ENCODE measurements around the gene UTP3. TPM values are rescaled to one million over a fixed set of nuclear protein-coding genes. Genes with fewer than 3 reads are reported as not detected.

Gene UTP3
- total and polyA plus RNA-seq, 2 experiments from 2014 or later = 19.2 to 27.1 TPM

DNA sequence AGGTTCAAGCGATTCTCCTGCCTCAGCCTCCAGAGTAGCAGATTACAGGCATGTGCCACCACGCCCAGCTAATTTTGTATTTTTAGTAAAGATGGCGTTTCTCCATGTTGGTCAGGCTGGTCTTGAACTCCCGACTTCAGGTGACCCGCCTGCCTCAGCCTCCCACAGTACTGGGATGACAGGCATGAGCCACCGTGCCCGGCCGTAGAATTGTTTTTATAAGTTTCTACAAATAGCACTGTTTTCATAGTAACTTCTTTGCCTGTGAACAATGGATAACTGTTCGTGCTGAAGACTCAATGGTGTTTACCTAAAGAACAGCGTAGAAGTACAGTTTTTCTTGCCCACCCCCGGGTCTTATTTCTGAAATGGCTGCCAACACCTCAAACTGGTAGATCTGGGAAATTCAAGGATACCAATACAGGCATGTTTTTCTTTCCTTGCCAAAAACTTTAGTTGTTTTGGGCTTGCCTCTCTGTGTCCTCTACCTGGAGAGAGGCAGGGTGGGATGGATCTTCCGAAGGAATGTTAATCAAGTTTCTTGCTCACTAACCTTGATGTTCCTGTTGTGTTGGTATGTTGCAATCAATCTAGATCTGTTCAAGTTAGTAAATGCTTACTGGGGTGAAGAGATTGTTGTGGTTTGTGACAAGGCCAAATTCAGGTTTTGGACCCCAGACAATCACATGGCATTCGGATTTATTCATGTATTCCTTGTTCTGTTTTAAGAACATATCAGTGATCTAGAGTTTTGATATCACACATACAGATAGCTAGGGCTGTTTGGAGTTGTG is 30.7 kb downstream of the UTP3 start:
- peaks cover 9% of the 10 kb centered on the region for H3F3A ChIP-seq (ENCODE audit: insufficient read depth)
- H3K36me3 ChIP-seq (ENCODE audit: low read depth) = no peaks in the 10 kb centered on the region
- H3K4me2 ChIP-seq (ENCODE audit: unreplicated experiment) = no peak overlapping the region
- H3K4me3 ChIP-seq = no peak overlapping the region
- no peaks in the 10 kb centered on the region for H3K9me3 ChIP-seq (ENCODE audit: low read depth)
- DNase-seq = no peak
- H4K20me1 ChIP-seq (ENCODE audit: insufficient read depth) = no peaks in the 10 kb centered on the region
- no peak overlapping the region for H3K9ac ChIP-seq
- no peak for TF ChIP-seq EZH2phosphoT487 (IDR thresholded peaks at IDR 0.05; ENCODE audit: insufficient read depth, low read depth)
- no peak for TF ChIP-seq EZH2 (IDR thresholded peaks at IDR 0.05; ENCODE audit: insufficient read depth, poor library complexity, severe bottlenecking)
- no peaks in the 10 kb centered on the region for H3K9me2 ChIP-seq (ENCODE audit: insufficient read depth)
- peaks cover 13% of the 10 kb centered on the region; the same call in 1 of the 2 replicates for H3K4me1 ChIP-seq (ENCODE audit: insufficient read depth)
- H3K27ac ChIP-seq = no peak overlapping the region
- 97 to 98% methylated on average over 13 of the region's 13 CpGs for WGBS, 2 experiments (ENCODE audit: low coverage in 1 of 2, low lambda C conversion rate in 2 of 2, missing lambda C conversion rate in 2 of 2)
- peaks cover 91% of the 10 kb centered on the region for H3K79me2 ChIP-seq (ENCODE audit: insufficient read depth)
- H2AFZ ChIP-seq = no peak overlapping the region
- no peaks in the 10 kb centered on the region for H3K27me3 ChIP-seq (replicated peaks; ENCODE audit: insufficient read depth)
- in situ Hi-C loops (cut with MboI) = no loop called here

GRCh38 chr4:70721747-70722146 is 33.4 kb downstream of the UTP3 start, which contains the start of gene RUFY3:
Gene RUFY3, plus strand, starts transcription at chr4:70721964. Its CDS starts 610 bp downstream, at chr4:70722574.
- Histone ChIP-seq H4K20me1 (ENCODE audit: insufficient read depth) (no peaks in the 10 kb centered on the region), H3K9ac (peak within 1 kb of the TSS; percentile 87), H3K9me3 (ENCODE audit: low read depth) (no peaks in the 10 kb centered on the region), H3K9me2 (ENCODE audit: insufficient read depth) (no peaks in the 10 kb centered on the region), H3K79me2 (ENCODE audit: insufficient read depth) (peaks cover 91% of the 10 kb centered on the region), H3K27ac (peak within 1 kb of the TSS; percentile 91), H3K4me1 (ENCODE audit: insufficient read depth) (peaks cover 16% of the 10 kb centered on the region; the same call in 1 of the 2 replicates), H3K36me3 (ENCODE audit: low read depth) (no peaks in the 10 kb centered on the region), H3K4me3 (peak within 1 kb of the TSS; percentile 75), H2AFZ (peak within 1 kb of the TSS; percentile 64), H3F3A (ENCODE audit: insufficient read depth) (peaks cover 9% of the 10 kb centered on the region), H3K4me2 (ENCODE audit: unreplicated experiment) (peak within 1 kb of the TSS; percentile 89), H3K27me3 (replicated peaks; ENCODE audit: insufficient read depth) (no peaks in the 10 kb centered on the region)
- in situ Hi-C loops (cut with MboI) = no loop called here
- TF ChIP-seq EZH2phosphoT487 (IDR thresholded peaks at IDR 0.05; ENCODE audit: insufficient read depth, low read depth) (no peak), EZH2 (IDR thresholded peaks at IDR 0.05; ENCODE audit: insufficient read depth, poor library complexity, severe bottlenecking) (no peak)
- DNase-seq = peak; percentile 93
- 13 to 33% methylated on average over 3 of the region's 3 CpGs for WGBS, 2 experiments (ENCODE audit: low coverage in 1 of 2, low lambda C conversion rate in 2 of 2, missing lambda C conversion rate in 2 of 2)

DNA sequence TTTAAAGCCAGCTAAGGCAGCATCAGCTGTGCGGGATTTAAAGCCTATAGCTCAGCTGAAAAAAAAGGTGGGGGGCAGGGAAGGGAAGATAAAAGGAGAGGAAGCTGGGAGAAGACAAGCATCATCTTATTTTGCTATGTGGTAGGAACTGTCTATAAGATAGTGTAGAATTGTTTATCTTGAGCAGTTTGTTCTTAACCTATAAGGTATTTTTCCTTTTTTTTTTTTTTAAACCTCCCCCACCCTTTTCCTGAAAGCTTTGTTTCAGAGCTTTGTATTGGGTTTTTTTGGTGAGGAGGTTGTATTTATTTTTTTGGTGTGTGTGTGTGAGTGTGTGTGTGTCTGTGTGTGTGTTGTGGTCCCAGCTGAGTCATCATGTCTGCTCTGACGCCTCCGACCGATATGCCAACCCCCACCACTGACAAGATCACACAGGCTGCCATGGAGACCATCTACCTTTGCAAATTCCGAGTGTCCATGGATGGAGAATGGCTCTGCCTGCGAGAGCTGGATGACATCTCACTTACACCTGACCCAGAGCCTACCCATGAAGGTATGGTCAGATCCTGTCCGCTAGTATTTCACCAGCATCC is 34.0 kb downstream of the UTP3 start:
- H3K36me3 ChIP-seq (ENCODE audit: low read depth) = no peaks in the 10 kb centered on the region
- H3K4me1 ChIP-seq (ENCODE audit: insufficient read depth) = peaks cover 16% of the 10 kb centered on the region; the same call in 1 of the 2 replicates
- H3K27me3 ChIP-seq (replicated peaks; ENCODE audit: insufficient read depth) = no peaks in the 10 kb centered on the region
- no peaks in the 10 kb centered on the region for H3K9me2 ChIP-seq (ENCODE audit: insufficient read depth)
- peak overlapping the region; percentile 91 for H3K27ac ChIP-seq
- H3K9ac ChIP-seq = peak overlapping the region; percentile 87
- H3K79me2 ChIP-seq (ENCODE audit: insufficient read depth) = peaks cover 91% of the 10 kb centered on the region
- H3K4me2 ChIP-seq (ENCODE audit: unreplicated experiment) = peak overlapping the region; percentile 89
- 71 to 76% methylated on average over 5 to 7 of the region's 7 CpGs for WGBS, 2 experiments (ENCODE audit: low coverage in 1 of 2, low lambda C conversion rate in 2 of 2, missing lambda C conversion rate in 2 of 2)
- in situ Hi-C loops (cut with MboI) = no loop called here
- H4K20me1 ChIP-seq (ENCODE audit: insufficient read depth) = no peaks in the 10 kb centered on the region
- H2AFZ ChIP-seq = peak overlapping the region; percentile 64
- peaks cover 9% of the 10 kb centered on the region for H3F3A ChIP-seq (ENCODE audit: insufficient read depth)
- H3K9me3 ChIP-seq (ENCODE audit: low read depth) = no peaks in the 10 kb centered on the region
- peak; percentile 69 for DNase-seq
- TF ChIP-seq EZH2phosphoT487 (IDR thresholded peaks at IDR 0.05; ENCODE audit: insufficient read depth, low read depth) (no peak), EZH2 (IDR thresholded peaks at IDR 0.05; ENCODE audit: insufficient read depth, poor library complexity, severe bottlenecking) (no peak)
- peak overlapping the region; percentile 75 for H3K4me3 ChIP-seq

DNA sequence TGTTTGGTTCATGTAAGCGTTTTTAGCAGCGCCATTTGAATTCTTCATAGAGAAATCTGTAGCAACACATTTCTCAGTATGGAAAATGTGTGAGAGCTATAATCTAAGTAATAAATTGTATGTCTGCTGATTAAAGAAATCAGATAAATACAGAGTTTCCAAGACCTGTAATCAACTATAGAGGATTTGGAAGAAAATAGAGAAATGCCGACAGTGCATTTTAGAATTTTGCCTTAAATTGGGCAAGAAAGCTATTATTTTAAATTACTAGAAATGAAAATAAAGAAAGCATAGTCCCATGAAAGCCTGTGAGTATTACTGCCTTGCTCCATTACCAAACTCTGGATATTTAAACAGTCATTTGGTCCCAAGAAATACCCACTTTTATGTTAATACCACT is 36.1 kb downstream of the UTP3 start:
- Histone ChIP-seq H3K27ac (no peak overlapping the region), H3K9ac (no peak overlapping the region), H3K4me3 (no peak overlapping the region), H3K4me2 (ENCODE audit: unreplicated experiment) (peak overlapping the region; percentile 89), H3K36me3 (ENCODE audit: low read depth) (no peaks in the 10 kb centered on the region), H3K79me2 (ENCODE audit: insufficient read depth) (peaks cover 94% of the 10 kb centered on the region), H3F3A (ENCODE audit: insufficient read depth) (peaks cover 9% of the 10 kb centered on the region), H3K9me3 (ENCODE audit: low read depth) (no peaks in the 10 kb centered on the region), H3K4me1 (ENCODE audit: insufficient read depth) (peaks cover 16% of the 10 kb centered on the region; the same call in 1 of the 2 replicates), H3K9me2 (ENCODE audit: insufficient read depth) (no peaks in the 10 kb centered on the region), H4K20me1 (ENCODE audit: insufficient read depth) (no peaks in the 10 kb centered on the region; the same call in 1 of the 2 replicates), H2AFZ (no peak overlapping the region), H3K27me3 (replicated peaks; ENCODE audit: insufficient read depth) (no peaks in the 10 kb centered on the region)
- TF ChIP-seq EZH2 (IDR thresholded peaks at IDR 0.05; ENCODE audit: insufficient read depth, poor library complexity, severe bottlenecking) (no peak), EZH2phosphoT487 (IDR thresholded peaks at IDR 0.05; ENCODE audit: insufficient read depth, low read depth) (no peak)
- in situ Hi-C loops (cut with MboI) = no loop called here
- no peak for DNase-seq
- WGBS, 2 experiments (ENCODE audit: low coverage in 1 of 2, low lambda C conversion rate in 2 of 2, missing lambda C conversion rate in 2 of 2) = 94 to 99% methylated on average over 3 of the region's 3 CpGs
